Transverse colon (tissue), 3 donors: ENCODE results near the gene TSPAN3.

Experiments
- POLR2A ChIP-seq: fragments of 450-650 bp; IDR thresholded peaks from one replicate; pipeline ENCODE4 v1.6.1; 2016; ENCODE audit warnings: antibody characterized with exemption, mild to moderate bottlenecking, moderate library complexity
- TF ChIP-seq, protein P1 (sequence below), 5 experiments: fragments of 200-600 bp in 3 of 5; fragments of 450-650 bp in 2 of 5; sonication (generic) in 3 of 5; IDR thresholded peaks; 1 replicate in 2 of 5; 2 replicates in 3 of 5; pipeline ENCODE4 v1.5.1; 2016 to 2017; ENCODE audit warnings: antibody characterized with exemption in 5 of 5, inconsistent platforms in 3 of 5, mild to moderate bottlenecking in 2 of 5, moderate library complexity in 1 of 5

DNA sequence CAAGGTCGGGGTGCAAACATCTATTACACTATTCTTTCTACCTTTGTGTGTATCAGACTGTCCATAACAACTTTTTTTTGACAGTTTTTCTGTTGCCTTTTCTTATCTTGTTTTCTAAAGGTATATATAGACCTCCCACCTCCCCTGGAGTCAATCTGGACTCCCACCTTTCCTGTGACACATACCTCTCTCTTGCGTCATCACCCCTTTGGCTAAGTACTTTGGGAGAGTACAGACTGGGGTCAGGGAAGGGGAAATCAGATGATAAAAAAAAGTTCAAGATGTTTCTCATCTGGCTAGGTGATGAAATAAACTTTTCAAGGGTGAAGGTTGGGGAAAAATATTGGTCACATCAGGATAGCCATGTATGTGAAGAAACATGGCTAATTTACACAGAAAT is 17.2 kb downstream of the TSPAN3 start:
- no peak for TF ChIP-seq POLR2A
- TF ChIP-seq, protein P1, sequence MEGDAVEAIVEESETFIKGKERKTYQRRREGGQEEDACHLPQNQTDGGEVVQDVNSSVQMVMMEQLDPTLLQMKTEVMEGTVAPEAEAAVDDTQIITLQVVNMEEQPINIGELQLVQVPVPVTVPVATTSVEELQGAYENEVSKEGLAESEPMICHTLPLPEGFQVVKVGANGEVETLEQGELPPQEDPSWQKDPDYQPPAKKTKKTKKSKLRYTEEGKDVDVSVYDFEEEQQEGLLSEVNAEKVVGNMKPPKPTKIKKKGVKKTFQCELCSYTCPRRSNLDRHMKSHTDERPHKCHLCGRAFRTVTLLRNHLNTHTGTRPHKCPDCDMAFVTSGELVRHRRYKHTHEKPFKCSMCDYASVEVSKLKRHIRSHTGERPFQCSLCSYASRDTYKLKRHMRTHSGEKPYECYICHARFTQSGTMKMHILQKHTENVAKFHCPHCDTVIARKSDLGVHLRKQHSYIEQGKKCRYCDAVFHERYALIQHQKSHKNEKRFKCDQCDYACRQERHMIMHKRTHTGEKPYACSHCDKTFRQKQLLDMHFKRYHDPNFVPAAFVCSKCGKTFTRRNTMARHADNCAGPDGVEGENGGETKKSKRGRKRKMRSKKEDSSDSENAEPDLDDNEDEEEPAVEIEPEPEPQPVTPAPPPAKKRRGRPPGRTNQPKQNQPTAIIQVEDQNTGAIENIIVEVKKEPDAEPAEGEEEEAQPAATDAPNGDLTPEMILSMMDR (IDR thresholded peaks at IDR 0.05) = no peak
